Osteoblast (primary cell): ENCODE measurements around the gene ARFGAP1. TPM values are rescaled to one million over a fixed set of nuclear protein-coding genes. Genes with fewer than 3 reads are reported as not detected.

ENCODE experiments used
- DNase-seq: peaks from one replicate; pipeline ENCODE4 v3.0.0; 2011; ENCODE audit warnings: low spot score, mixed read lengths; ENCODE audit not compliant: insufficient read length; ENCODE audit errors: missing footprints
- H2AFZ ChIP-seq: 2 replicates; pipeline ENCODE4 v1.6.0; 2011; ENCODE audit warnings: mild to moderate bottlenecking, low read length
- H3K27ac ChIP-seq: 2 replicates; pipeline ENCODE4 v1.5.1; 2011; ENCODE audit warnings: mild to moderate bottlenecking, low read depth, low read length, moderate library complexity
- H3K27me3 ChIP-seq: 2 replicates; pipeline ENCODE4 v1.6.0; 2012; ENCODE audit warnings: mild to moderate bottlenecking, control low read depth, inconsistent platforms, low read length, moderate library complexity; ENCODE audit not compliant: insufficient read depth
- H3K36me3 ChIP-seq: 2 replicates; pipeline ENCODE4 v1.5.1; 2011; ENCODE audit warnings: mild to moderate bottlenecking, low read length, control low read depth, moderate library complexity; ENCODE audit not compliant: insufficient read depth
- H3K4me1 ChIP-seq: 2 replicates; pipeline ENCODE4 v1.5.1; 2011; ENCODE audit warnings: mild to moderate bottlenecking, low read length, control low read depth, moderate library complexity; ENCODE audit not compliant: insufficient read depth
- H3K4me2 ChIP-seq: 2 replicates; pipeline ENCODE4 v1.6.0; 2011; ENCODE audit warnings: mild to moderate bottlenecking, low read length; ENCODE audit not compliant: insufficient read depth
- H3K4me3 ChIP-seq: fragments of 200-600 bp; sonication (generic); 3 replicates; pipeline ENCODE4 v1.5.1; 2012; ENCODE audit warnings: mild to moderate bottlenecking, low read length, inconsistent platforms; ENCODE audit not compliant: insufficient read depth
- H3K79me2 ChIP-seq: 2 replicates; pipeline ENCODE4 v1.6.0; 2012; ENCODE audit warnings: mild to moderate bottlenecking, low read length, control low read depth, inconsistent platforms; ENCODE audit not compliant: insufficient read depth
- H3K9me3 ChIP-seq: 2 replicates; pipeline ENCODE4 v1.5.1; 2011; ENCODE audit warnings: low read depth, low read length, control low read depth
- H4K20me1 ChIP-seq: 2 replicates; pipeline ENCODE4 v1.6.0; 2012; ENCODE audit warnings: mild to moderate bottlenecking, low read length, control low read depth; ENCODE audit not compliant: insufficient read depth
- CTCF ChIP-seq: IDR thresholded peaks from 2 replicates; pipeline ENCODE4 v1.5.1; 2011; ENCODE audit warnings: mild to moderate bottlenecking, low read depth, low read length, moderate library complexity; ENCODE audit errors: extremely low read depth
- total RNA-seq: library from RNA; depleted of rRNA; stranded (reverse); fragments of >200 nt; gene quantifications from 2 replicates; pipeline ENCODE4 v1.2.3, GENCODE V29; 2012

Gene ARFGAP1
- total RNA-seq, 1 donor = 68.4 TPM

GRCh38 chr20:63241272-63241671 lies 31.3 kb upstream of the ARFGAP1 start:
- no peak for DNase-seq
- Histone ChIP-seq H2AFZ (no peak overlapping the region), H3K9me3 (no peaks in the 10 kb centered on the region), H3K4me2 (no peak overlapping the region), H3K79me2 (no peaks in the 10 kb centered on the region), H3K27me3 (peaks cover 2% of the 10 kb centered on the region), H3K4me3 (no peak overlapping the region), H3K27ac (no peak overlapping the region), H3K36me3 (no peaks in the 10 kb centered on the region), H3K4me1 (no peaks in the 10 kb centered on the region), H4K20me1 (no peaks in the 10 kb centered on the region)
- TF ChIP-seq CTCF = no peak

GRCh38 chr20:63242736-63243135 lies 29.9 kb upstream of the ARFGAP1 start:
- no peak overlapping the region for H2AFZ ChIP-seq
- H3K79me2 ChIP-seq = no peaks in the 10 kb centered on the region
- no peak for TF ChIP-seq CTCF
- H3K9me3 ChIP-seq = no peaks in the 10 kb centered on the region
- no peak overlapping the region for H3K27ac ChIP-seq
- H3K4me3 ChIP-seq = no peak overlapping the region
- no peak for DNase-seq
- no peak overlapping the region for H3K4me2 ChIP-seq
- no peaks in the 10 kb centered on the region for H3K4me1 ChIP-seq
- H3K27me3 ChIP-seq = peaks cover 16% of the 10 kb centered on the region
- no peaks in the 10 kb centered on the region for H4K20me1 ChIP-seq
- no peaks in the 10 kb centered on the region for H3K36me3 ChIP-seq

- Histone ChIP-seq H3K79me2 (no peaks in the 10 kb centered on the region), H3K27ac (no peak overlapping the region), H3K4me3 (no peak overlapping the region), H3K27me3 (peaks cover 20% of the 10 kb centered on the region), H3K4me2 (no peak overlapping the region), H3K9me3 (no peaks in the 10 kb centered on the region), H2AFZ (no peak overlapping the region), H3K36me3 (no peaks in the 10 kb centered on the region), H3K4me1 (no peaks in the 10 kb centered on the region), H4K20me1 (no peaks in the 10 kb centered on the region)
- DNase-seq = peak; percentile 73
- no peak for TF ChIP-seq CTCF
Observed at GRCh38 chr20:63243604-63244247, 28.9 kb upstream of the ARFGAP1 start.

GRCh38 chr20:63244468-63244867 lies 28.1 kb upstream of the ARFGAP1 start:
- no peak overlapping the region for H2AFZ ChIP-seq
- H3K4me2 ChIP-seq = no peak overlapping the region
- H3K27ac ChIP-seq = no peak overlapping the region
- H3K4me1 ChIP-seq = no peaks in the 10 kb centered on the region
- no peaks in the 10 kb centered on the region for H3K36me3 ChIP-seq
- H3K9me3 ChIP-seq = no peaks in the 10 kb centered on the region
- H3K27me3 ChIP-seq = peaks cover 20% of the 10 kb centered on the region
- no peaks in the 10 kb centered on the region for H4K20me1 ChIP-seq
- no peaks in the 10 kb centered on the region for H3K79me2 ChIP-seq
- no peak overlapping the region for H3K4me3 ChIP-seq
- DNase-seq = no peak
- no peak for TF ChIP-seq CTCF
